ENCODE measurements around the gene OR51B5. TPM values are rescaled to one million over a fixed set of nuclear protein-coding genes. Genes with fewer than 3 reads are reported as not detected.
"Not testable (repeated sequence)": the region's sequence is repeated elsewhere in the genome, so short reads cannot be mapped to it uniquely, and the experiment has no call there.

Gene OR51B5
- total RNA-seq, 1 donor from 2014 or later = 0.34 TPM

DNA sequence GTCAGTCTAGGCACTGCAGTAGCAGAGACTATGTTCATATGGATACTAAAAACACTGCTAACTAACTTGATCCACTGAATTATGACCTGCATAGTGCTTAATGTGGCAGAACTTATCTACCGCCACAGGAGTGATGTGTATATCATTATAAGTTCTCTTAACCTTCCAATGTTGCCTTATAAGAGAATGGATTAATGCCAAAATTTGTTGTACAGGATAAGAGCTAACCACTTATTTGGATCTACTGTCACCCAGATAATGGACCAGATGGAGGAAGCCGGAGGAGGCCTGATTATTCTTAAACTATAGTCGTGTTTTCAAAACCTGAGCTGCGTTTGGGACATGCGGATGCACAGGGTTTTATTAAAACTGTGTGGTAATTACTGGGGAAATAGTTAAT is 39.7 kb downstream of the OR51B5 start:
- TF ChIP-seq, protein P1, sequence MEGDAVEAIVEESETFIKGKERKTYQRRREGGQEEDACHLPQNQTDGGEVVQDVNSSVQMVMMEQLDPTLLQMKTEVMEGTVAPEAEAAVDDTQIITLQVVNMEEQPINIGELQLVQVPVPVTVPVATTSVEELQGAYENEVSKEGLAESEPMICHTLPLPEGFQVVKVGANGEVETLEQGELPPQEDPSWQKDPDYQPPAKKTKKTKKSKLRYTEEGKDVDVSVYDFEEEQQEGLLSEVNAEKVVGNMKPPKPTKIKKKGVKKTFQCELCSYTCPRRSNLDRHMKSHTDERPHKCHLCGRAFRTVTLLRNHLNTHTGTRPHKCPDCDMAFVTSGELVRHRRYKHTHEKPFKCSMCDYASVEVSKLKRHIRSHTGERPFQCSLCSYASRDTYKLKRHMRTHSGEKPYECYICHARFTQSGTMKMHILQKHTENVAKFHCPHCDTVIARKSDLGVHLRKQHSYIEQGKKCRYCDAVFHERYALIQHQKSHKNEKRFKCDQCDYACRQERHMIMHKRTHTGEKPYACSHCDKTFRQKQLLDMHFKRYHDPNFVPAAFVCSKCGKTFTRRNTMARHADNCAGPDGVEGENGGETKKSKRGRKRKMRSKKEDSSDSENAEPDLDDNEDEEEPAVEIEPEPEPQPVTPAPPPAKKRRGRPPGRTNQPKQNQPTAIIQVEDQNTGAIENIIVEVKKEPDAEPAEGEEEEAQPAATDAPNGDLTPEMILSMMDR (IDR thresholded peaks at IDR 0.05; ENCODE audit: unreplicated experiment) = no peak
- no peaks in the 10 kb centered on the region for H3K36me3 Mint-ChIP-seq (ENCODE audit: insufficient read depth)
- peaks cover 5% of the 10 kb centered on the region for H3K27me3 Mint-ChIP-seq
- H3K4me3 Mint-ChIP-seq (ENCODE audit: low read depth) = no peak overlapping the region
- no peaks in the 10 kb centered on the region for H3K9me3 Mint-ChIP-seq (ENCODE audit: low read depth)
- DNase-seq (ENCODE audit: low spot score, unreplicated experiment) = no peak
- H3K4me1 Mint-ChIP-seq (ENCODE audit: low read depth) = no peaks in the 10 kb centered on the region
- H3K27ac Mint-ChIP-seq = no peak overlapping the region

DNA sequence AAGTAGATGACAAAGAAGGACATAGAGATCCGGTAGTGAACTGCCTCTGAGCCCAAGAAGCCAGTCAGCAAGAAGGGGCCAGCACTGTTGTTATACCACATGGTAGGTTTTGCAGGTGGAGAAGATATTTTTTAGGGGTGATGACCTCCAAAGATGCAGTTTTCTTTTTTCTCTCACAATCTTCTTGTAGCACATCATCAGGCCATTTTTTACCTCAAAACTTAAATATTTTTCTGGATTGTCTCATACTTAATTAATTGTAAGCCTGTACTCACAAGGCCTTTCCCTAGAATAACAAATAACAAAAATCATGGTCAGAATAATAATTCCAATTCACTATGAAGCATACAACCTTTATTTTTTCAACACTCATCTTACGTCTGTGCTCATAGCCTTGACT is 41.5 kb downstream of the OR51B5 start, which contains the start of gene OR51B4:
OR51B4 (minus strand) TSS at position 101 of the 400 bp plus-strand sequence; CDS start at position 101, 0 bp downstream.
- TF ChIP-seq, protein P1 (IDR thresholded peaks at IDR 0.05; ENCODE audit: unreplicated experiment) = no peak
- Mint-ChIP-seq H3K9me3 (ENCODE audit: low read depth) (no peaks in the 10 kb centered on the region), H3K36me3 (ENCODE audit: insufficient read depth) (no peaks in the 10 kb centered on the region), H3K4me3 (ENCODE audit: low read depth) (no peak within 1 kb of the TSS), H3K27ac (no peak within 1 kb of the TSS), H3K27me3 (no peaks in the 10 kb centered on the region), H3K4me1 (ENCODE audit: low read depth) (no peaks in the 10 kb centered on the region)
- no peak for DNase-seq (ENCODE audit: low spot score, unreplicated experiment)

DNA sequence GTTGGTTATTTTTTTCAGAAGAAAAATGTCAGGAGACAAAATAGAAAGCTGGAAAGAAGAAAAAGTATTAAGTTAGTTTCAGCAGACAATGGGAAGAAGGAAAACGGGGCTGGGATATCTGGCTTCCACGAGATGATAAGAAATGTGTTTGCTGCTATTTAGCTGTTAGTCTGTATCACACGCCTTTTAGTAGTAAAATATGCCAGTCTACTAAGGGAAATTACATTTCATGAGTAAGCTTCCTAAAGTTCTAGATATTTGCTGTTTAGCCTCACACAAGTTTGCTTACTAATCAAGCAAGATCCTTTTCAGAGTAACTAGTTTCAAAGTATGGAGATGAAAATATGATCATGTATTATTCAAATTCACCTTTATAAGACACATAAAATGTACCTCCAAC is 43.1 kb downstream of the OR51B5 start:
- Mint-ChIP-seq H3K36me3 (ENCODE audit: insufficient read depth) (no peaks in the 10 kb centered on the region), H3K27me3 (no peaks in the 10 kb centered on the region), H3K9me3 (ENCODE audit: low read depth) (no peaks in the 10 kb centered on the region), H3K4me1 (ENCODE audit: low read depth) (no peaks in the 10 kb centered on the region), H3K27ac (no peak overlapping the region), H3K4me3 (ENCODE audit: low read depth) (no peak overlapping the region)
- DNase-seq (ENCODE audit: low spot score, unreplicated experiment) = no peak
- TF ChIP-seq, protein P1 (IDR thresholded peaks at IDR 0.05; ENCODE audit: unreplicated experiment) = no peak

DNA sequence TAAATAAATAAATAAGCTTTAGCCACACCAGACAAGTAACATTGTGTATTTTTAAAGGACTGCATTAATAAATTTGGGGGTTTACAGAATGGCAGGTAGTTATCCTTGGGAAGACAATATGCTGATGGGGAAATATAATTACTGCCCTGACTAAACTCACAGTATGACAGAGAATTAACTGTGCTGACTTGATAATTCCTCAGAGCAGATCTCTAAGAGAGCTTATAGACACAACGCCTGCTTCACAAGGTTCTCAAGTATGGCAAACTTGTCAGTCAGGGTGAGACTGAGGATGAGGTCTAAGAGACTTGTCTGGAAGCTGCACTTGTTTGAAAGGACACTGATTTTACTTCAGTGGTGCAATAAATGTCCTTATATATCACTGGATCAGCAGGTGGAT is 44.9 kb downstream of the OR51B5 start:
- H3K4me1 Mint-ChIP-seq (ENCODE audit: low read depth) = no peaks in the 10 kb centered on the region
- no peak overlapping the region for H3K27ac Mint-ChIP-seq
- H3K4me3 Mint-ChIP-seq (ENCODE audit: low read depth) = no peak overlapping the region
- no peaks in the 10 kb centered on the region for H3K27me3 Mint-ChIP-seq
- H3K36me3 Mint-ChIP-seq (ENCODE audit: insufficient read depth) = no peaks in the 10 kb centered on the region
- TF ChIP-seq, protein P1 (IDR thresholded peaks at IDR 0.05; ENCODE audit: unreplicated experiment) = no peak
- DNase-seq (ENCODE audit: low spot score, unreplicated experiment) = no peak
- H3K9me3 Mint-ChIP-seq (ENCODE audit: low read depth) = no peaks in the 10 kb centered on the region

DNA sequence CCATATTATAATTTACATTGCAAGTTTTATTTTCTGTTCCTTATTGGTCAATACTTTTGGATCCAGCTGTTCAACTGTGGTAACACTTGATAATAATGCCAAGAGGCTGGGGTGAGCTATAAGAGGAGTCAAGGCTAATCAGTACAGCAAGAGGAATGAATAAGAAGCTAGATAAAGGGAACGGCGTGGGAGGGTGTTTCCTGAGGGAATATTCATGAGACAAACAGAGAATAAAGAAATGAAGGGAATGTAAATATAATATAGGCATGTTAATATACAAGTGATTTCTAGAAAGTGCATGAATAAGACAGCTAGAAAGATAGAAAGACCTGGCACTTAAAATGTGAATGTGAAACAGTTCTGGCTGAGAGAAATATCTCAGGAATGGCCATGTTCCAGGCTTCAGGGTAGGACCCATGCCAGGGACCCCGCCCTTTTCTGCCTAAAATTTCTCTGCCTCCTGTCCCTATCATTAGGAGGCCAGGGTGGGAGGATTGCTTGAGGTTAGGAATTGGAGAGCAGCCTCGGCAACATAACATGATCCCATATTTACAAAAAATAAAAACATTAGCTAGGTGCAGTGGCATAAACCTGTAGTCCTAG is 45.5 kb downstream of the OR51B5 start:
- no peaks in the 10 kb centered on the region for H3K36me3 Mint-ChIP-seq (ENCODE audit: insufficient read depth)
- no peaks in the 10 kb centered on the region for H3K4me1 Mint-ChIP-seq (ENCODE audit: low read depth)
- H3K27me3 Mint-ChIP-seq = no peaks in the 10 kb centered on the region
- no peak for DNase-seq (ENCODE audit: low spot score, unreplicated experiment)
- TF ChIP-seq, protein P1 (IDR thresholded peaks at IDR 0.05; ENCODE audit: unreplicated experiment) = no peak
- no peak overlapping the region for H3K4me3 Mint-ChIP-seq (ENCODE audit: low read depth)
- peaks cover 3% of the 10 kb centered on the region for H3K9me3 Mint-ChIP-seq (ENCODE audit: low read depth)
- H3K27ac Mint-ChIP-seq = no peak overlapping the region

DNA sequence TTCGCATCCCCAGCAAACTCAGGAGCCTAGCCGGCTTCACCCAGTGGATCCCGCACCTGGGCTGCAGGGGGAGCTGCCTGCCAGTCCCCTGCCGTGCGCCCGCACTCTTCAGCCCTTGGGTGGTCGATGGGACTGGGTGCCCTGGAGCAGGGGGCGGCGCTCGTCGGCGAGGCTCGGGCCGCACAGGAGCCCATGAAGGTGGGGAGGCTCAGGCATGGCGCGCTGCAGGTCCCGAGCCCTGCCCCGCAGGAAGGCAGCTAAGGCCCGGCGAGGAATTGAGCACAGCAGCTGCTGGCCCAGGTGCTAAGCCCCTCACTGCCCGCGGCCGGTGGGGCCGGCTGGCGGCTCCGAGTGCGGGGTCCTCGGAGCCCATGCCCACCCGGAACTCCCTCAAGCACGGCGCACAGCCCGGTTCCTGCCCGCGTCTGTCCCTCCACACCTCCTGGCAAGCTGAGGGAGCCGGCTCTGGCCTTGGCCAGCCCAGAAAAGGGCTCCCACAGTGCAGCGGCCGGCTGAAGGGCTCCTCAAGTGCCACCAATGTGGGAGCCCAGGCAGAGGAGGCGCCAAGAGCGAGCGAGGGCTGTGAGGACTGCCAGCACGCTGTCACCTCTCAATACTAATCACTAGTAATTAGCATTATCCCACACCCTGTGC is 48.9 kb downstream of the OR51B5 start:
- H3K27me3 Mint-ChIP-seq; H3K36me3 Mint-ChIP-seq (ENCODE audit: insufficient read depth); DNase-seq (ENCODE audit: low spot score, unreplicated experiment); H3K4me1 Mint-ChIP-seq (ENCODE audit: low read depth); H3K9me3 Mint-ChIP-seq (ENCODE audit: low read depth); H3K4me3 Mint-ChIP-seq (ENCODE audit: low read depth); H3K27ac Mint-ChIP-seq: not testable (repeated sequence)

Data from progenitor cell of endocrine pancreas (in vitro differentiated cells).